Measurements from ENCODE around the gene HBG2. TPM values are rescaled to one million over a fixed set of nuclear protein-coding genes. Genes with fewer than 3 reads are reported as not detected.

HBG2 gene
- total and polyA plus RNA-seq, 2 of the 8 experiments (the other 6 are each of a cell fraction or from before 2014, with no cell fraction given) = 0.23 TPM; not detected in 1

DNA sequence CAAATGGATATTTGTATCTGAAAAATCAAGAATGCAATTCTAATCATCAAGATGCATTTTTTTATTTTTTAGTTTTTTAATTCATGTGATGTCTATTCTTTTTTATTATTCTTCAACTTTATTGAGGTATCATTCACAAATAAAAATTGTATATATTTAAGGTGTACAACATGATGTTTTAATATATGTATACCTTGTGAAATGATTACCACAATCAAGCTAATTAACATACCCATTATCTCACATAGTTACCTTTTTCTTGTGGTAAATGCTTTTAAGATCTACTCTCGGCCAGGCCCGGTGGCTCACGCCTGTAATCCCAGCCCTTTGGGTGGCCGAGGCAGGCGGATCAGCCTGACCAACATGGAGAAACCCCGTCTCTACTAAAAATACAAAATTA lies 31.4 kb downstream of the HBG2 start:
- WGBS, 2 experiments (ENCODE audit: extremely low coverage in 1 of 2, insufficient coverage in 1 of 2, insufficient read length in 1 of 2, insufficient replicate concordance in 2 of 2, low coverage in 1 of 2, low lambda C conversion rate in 2 of 2, missing lambda C conversion rate in 1 of 2) = 82% methylated on average over 6 of the region's 6 CpGs; no CpG with 5 or more reads in 1 of the 2 experiments
- no peak overlapping the region for H2BK120ac ChIP-seq (replicated peaks; ENCODE audit: low read depth, low read length)
- H4K20me1 ChIP-seq (replicated peaks in 1 of 2; ENCODE audit: control insufficient read depth in 1 of 2, insufficient read depth in 2 of 2, low read length in 2 of 2) = no peaks in the 10 kb centered on the region
- ChIA-PET POLR2A (ENCODE audit: partially characterized antibody) (no interaction called here), CTCF (ENCODE audit: partially characterized antibody) (no interaction called here)
- H3K4me3 ChIP-seq (ENCODE audit: extremely low read depth in 1 of 4, insufficient read depth in 2 of 4, low read depth in 3 of 4, low read length in 4 of 4) = no peak overlapping the region
- H2BK12ac ChIP-seq (ENCODE audit: low read depth, low read length) = no peak overlapping the region
- no peak overlapping the region for H3K14ac ChIP-seq (ENCODE audit: insufficient read length)
- no peaks in the 10 kb centered on the region for H3K79me1 ChIP-seq (ENCODE audit: low read depth, low read length)
- peaks cover 4 to 6% of the 10 kb centered on the region in 2 experiments; a peak in 2 of 4 replicates for H3K9me3 ChIP-seq (ENCODE audit: insufficient read depth in 2 of 2, low read depth in 1 of 2, low read length in 1 of 2)
- H3K27me3 ChIP-seq (replicated peaks in 1 of 4; ENCODE audit: control insufficient read depth in 3 of 4, extremely low read depth in 1 of 4, insufficient read depth in 3 of 4, low read length in 3 of 4) = no peaks in the 10 kb centered on the region
- H3K23me2 ChIP-seq (ENCODE audit: low read depth, low read length) = no peaks in the 10 kb centered on the region
- TF ChIP-seq FOSL1 (IDR thresholded peaks at IDR 0.05; ENCODE audit: insufficient read depth, low read depth, low read length) (no peak), E2F6 (IDR thresholded peaks at IDR 0.05) (no peak), GABPA (IDR thresholded peaks at IDR 0.05; ENCODE audit: borderline replicate concordance, insufficient read depth, low read length) (no peak), BCL11A (IDR thresholded peaks at IDR 0.05; ENCODE audit: low read depth in 2 of 2, low read length in 2 of 2) (no peak), HDAC6 (IDR thresholded peaks at IDR 0.05; ENCODE audit: low read depth, low read length) (no peak), PHF8 (conservative IDR thresholded peaks at IDR 0.05; ENCODE audit: low read depth, low read length) (no peak), TEAD4 (IDR thresholded peaks at IDR 0.05; ENCODE audit: low read depth, low read length) (no peak), MAFK (IDR thresholded peaks at IDR 0.05; ENCODE audit: low read depth, low read length) (no peak), USF2 (IDR thresholded peaks at IDR 0.05; ENCODE audit: low read length) (no peak), EGR1 (IDR thresholded peaks at IDR 0.05; ENCODE audit: borderline replicate concordance, low read depth, low read length) (no peak), POLR2A (IDR thresholded peaks at IDR 0.05; ENCODE audit: control extremely low read depth in 1 of 2, low read depth in 2 of 2, low read length in 2 of 2) (no peak)
- H2AK5ac ChIP-seq (ENCODE audit: low read depth, low read length) = no peak overlapping the region
- H3K36me3 ChIP-seq (ENCODE audit: control insufficient read depth in 2 of 4, insufficient read depth in 4 of 4, low read length in 3 of 4) = no peaks in the 10 kb centered on the region
- no peak for DNase-seq (ENCODE audit: low read depth in 1 of 2, low spot score in 2 of 2)
- H3K27ac ChIP-seq (ENCODE audit: low read depth, low read length) = no peak overlapping the region
- no peak for FAIRE-seq
- no peak overlapping the region for H3K4ac ChIP-seq (replicated peaks; ENCODE audit: insufficient read length, low read depth, low read length)
- no peak overlapping the region for H4K8ac ChIP-seq (ENCODE audit: extremely low read depth, insufficient read depth, low read length)
- no peaks in the 10 kb centered on the region for H3K4me1 ChIP-seq (replicated peaks in 1 of 4; ENCODE audit: control insufficient read depth in 3 of 4, insufficient read depth in 4 of 4, low read length in 3 of 4)
- H3K18ac ChIP-seq (ENCODE audit: extremely low read depth, low read length) = no peak overlapping the region
- H3K9ac ChIP-seq (replicated peaks in 1 of 4; ENCODE audit: extremely low read depth in 1 of 4, low read depth in 3 of 4, low read length in 3 of 4) = no peak overlapping the region
- no peak overlapping the region for H2AFZ ChIP-seq (ENCODE audit: low read length)
- H3K23ac ChIP-seq (ENCODE audit: insufficient read length) = no peak overlapping the region
- H4K91ac ChIP-seq (replicated peaks; ENCODE audit: insufficient read length, low read length) = no peak overlapping the region
- no peak overlapping the region for H2BK15ac ChIP-seq (ENCODE audit: low read length)
- no peak overlapping the region for H2BK5ac ChIP-seq (ENCODE audit: low read depth, low read length)
- H2BK20ac ChIP-seq (ENCODE audit: low read length) = no peak overlapping the region
- H3K79me2 ChIP-seq (ENCODE audit: control insufficient read depth in 1 of 2, insufficient read depth in 2 of 2, low read length in 2 of 2) = no peaks in the 10 kb centered on the region
- H4K5ac ChIP-seq (ENCODE audit: insufficient read length, low read depth, low read length) = no peak overlapping the region
- no peak overlapping the region for H3K56ac ChIP-seq (replicated peaks; ENCODE audit: insufficient read length, low read depth, low read length)
- H3K4me2 ChIP-seq (ENCODE audit: insufficient read depth in 1 of 2, low read depth in 2 of 2, low read length in 2 of 2) = no peak overlapping the region
